Activated T-cell treated with anti-CD3 and anti-CD28 coated beads for 4 hours (primary cell): ENCODE data around the gene PLLP.

Experiments used
- DNase-seq: peaks from one replicate; pipeline ENCODE4 v3.0.0-alpha.2; 2020

The PLLP gene

DNA sequence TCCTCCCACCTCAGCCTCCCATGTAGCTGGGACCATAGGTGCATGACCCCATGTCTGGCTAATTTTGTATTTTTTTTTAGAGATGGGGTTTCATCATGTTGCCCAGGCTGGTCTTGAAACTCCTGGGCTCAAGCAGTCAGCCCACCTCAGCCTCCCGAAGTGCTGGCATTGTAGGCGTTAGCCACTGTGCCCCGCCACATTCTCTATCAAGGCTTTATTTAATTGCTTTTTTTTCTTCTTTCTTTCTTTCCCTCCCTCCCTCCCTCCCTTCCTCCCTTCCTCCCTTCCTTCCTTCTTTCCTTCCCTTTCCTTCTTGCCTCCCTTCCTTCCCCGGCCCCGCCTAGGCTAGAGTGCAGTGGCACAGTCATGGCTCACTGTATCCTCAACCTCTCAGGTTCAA is 74.7 kb downstream of the PLLP start:
- DNase-seq, result no peak

DNA sequence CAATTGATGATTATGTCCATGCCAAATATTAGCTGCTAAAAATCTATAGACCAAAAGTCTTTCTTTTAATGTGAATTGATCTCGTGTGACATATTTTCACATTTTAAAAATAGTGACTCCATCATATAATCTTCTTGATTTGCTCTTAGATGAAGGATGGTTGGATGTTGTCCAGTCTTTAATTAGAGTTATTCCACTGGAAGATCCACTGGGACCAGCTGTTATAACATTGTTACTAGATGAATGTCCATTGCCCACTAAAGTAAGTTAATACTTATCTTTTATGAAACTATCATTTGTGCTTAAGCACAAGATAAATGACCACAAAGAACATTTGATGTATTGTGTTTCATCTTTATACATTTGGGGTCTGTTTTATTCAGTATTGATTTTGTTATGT is 75.5 kb downstream of the PLLP start:
- no peak for DNase-seq
